Fibroblast of mammary gland (primary cell): ENCODE measurements around the gene NFATC2.

Experiments
- DNase-seq: peaks from one replicate; pipeline ENCODE4 v3.0.0-alpha.2; 2010; ENCODE audit warnings: low read depth
- H3K4me3 ChIP-seq: 2 replicates; pipeline ENCODE4 v1.5.1; 2011; ENCODE audit warnings: low read depth, mild to moderate bottlenecking, low read length, moderate library complexity; ENCODE audit not compliant: control insufficient read depth
- CTCF ChIP-seq: conservative IDR thresholded peaks from 2 replicates; pipeline ENCODE4 v1.5.1; 2011; ENCODE audit warnings: low read depth, low read length, inconsistent platforms; ENCODE audit not compliant: control insufficient read depth, insufficient read depth

NFATC2 gene

DNA sequence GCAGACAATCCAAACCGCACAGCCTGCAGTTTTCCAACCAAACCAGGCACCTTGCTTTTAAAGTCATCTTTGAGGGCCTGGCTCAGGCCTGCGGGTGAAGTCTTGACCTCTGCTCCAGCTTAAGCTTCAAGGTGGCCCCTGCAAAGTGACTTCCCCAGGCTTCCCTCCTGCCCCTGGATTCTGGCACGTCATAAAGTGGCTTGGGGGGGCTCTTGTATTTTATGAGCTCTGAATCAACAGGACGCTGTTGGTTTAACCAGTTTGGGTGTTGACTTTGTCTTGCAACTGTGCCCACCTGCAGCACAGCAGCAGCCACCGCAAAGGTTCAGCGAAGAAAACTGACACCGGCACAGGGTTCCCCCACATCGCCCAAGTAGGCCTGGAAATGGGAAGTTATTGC, 81.2 kb downstream of the NFATC2 start:
- H3K4me3 ChIP-seq: no peak overlapping the region
- no peak for TF ChIP-seq CTCF
- DNase-seq: no peak

DNA sequence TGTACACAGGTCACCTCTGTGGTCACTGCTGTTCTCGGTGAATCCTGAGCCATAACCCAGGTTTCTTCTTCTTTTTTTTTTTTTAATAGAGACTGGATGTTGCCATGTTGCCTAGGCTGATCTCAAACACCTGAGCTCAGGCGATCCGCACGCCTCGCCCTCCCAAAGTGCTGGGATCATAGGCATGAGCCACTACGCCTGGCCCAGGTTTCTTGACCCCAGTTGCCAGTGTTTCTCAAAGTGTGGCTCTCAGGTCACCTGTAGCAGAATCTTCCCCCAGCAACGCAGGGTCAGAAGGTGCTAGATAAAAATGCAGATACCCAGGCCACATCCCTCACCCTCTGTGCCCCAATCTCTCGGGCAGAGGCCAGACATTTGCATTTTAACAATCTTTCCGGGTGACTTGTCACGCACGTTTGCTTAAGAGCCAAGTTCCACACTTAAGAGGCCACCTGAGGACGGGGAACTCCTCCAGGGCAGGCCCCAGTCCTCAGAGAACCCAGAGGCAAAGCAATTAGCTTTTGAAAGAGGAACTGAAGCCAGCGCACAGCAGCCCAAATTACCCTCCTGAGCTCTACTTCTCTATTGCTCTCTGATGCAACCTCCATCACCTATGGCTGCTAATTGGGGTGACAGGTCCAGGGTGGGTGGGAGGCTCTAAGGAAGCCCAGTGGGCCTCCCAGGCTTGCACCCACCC, 81.8 kb downstream of the NFATC2 start:
- no peak overlapping the region for H3K4me3 ChIP-seq
- TF ChIP-seq CTCF: no peak
- no peak for DNase-seq

DNA sequence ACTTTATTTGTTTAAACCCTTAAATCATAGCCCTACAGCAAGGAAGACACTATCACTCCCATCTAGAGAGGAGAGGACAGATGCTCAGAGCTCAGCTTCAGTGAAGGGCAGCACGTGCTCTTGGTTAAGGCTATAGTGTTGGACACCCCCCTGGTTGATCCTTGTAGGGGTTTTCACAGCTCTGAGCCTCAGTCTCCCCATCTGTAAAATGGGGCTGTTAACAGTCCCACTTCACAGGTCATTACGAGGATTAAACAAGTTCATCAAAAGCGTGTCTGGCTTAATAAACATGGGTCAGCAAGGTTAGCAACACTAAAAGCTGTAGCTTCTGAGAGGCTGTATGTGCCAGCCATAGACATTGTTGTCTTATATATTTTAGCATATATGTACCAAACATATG, 82.4 kb downstream of the NFATC2 start:
- DNase-seq: no peak
- no peak for TF ChIP-seq CTCF
- no peak overlapping the region for H3K4me3 ChIP-seq

GRCh38 chr20:51458751-51459439, 83.6 kb downstream of the NFATC2 start:
- DNase-seq: no peak
- no peak for TF ChIP-seq CTCF
- no peak overlapping the region for H3K4me3 ChIP-seq

DNA sequence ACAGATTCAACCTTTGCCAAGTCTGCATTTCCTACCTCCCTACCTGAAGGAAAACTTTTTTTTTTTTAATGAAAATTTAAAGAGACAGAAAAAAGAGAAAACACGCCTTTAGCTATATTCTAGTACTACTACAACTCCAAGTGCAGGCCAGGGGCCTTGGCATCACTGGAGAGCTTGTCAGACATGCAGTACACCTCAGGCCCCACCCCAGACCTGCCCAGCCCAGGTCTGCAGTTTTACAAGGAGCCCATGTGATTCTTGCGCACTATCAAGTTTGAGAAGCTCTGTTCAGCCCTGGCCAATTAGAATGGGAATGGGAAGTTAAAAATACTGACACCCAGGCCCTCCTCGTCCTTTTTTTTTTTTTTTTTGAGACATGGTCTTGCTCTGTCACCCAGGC, 85.0 kb downstream of the NFATC2 start:
- no peak for TF ChIP-seq CTCF
- no peak for DNase-seq
- H3K4me3 ChIP-seq: no peak overlapping the region

GRCh38 chr20:51456511-51457509, 85.7 kb downstream of the NFATC2 start:
- peak; percentile 96 for DNase-seq
- peak overlapping the region; percentile 20 for H3K4me3 ChIP-seq
- no peak for TF ChIP-seq CTCF
